ENCODE data around the gene FYB1. TPM values are rescaled to one million over a fixed set of nuclear protein-coding genes. Genes with fewer than 3 reads are reported as not detected.

Gene FYB1
- total and polyA plus RNA-seq, 5 donors = 0.66 to 9.5 (median 6.5) TPM

- no peak for DNase-seq
These were observed 24.8 kb downstream of the FYB1 start for GRCh38 chr5:39194466-39195136.

GRCh38 chr5:39193553-39194465 is 25.6 kb downstream of the FYB1 start:
- Histone ChIP-seq H3K4me1 (ENCODE audit: control insufficient read depth, insufficient read depth, low read length) (no peaks in the 10 kb centered on the region), H3K9me3 (ENCODE audit: control insufficient read depth, low read length) (peaks cover 4% of the 10 kb centered on the region), H3K4me3 (ENCODE audit: low read length) (no peak overlapping the region), H3K27me3 (ENCODE audit: control insufficient read depth, insufficient read depth) (no peaks in the 10 kb centered on the region), H3K27ac (ENCODE audit: low read length) (no peak overlapping the region)
- WGBS = 58% methylated on average over 6 of the region's 6 CpGs
- ATAC-seq (no peak), DNase-seq (no peak)
- intact Hi-C loops (cut with DNase I) = no loop called here

More at GRCh38 chr5:39194466-39195136, 24.8 kb downstream of the FYB1 start:
- Histone ChIP-seq H3K27me3 (ENCODE audit: control insufficient read depth, insufficient read depth) (no peaks in the 10 kb centered on the region), H3K4me3 (ENCODE audit: low read length) (no peak overlapping the region), H3K9me3 (ENCODE audit: control insufficient read depth, low read length) (peaks cover 4% of the 10 kb centered on the region), H3K4me1 (ENCODE audit: control insufficient read depth, insufficient read depth, low read length) (no peaks in the 10 kb centered on the region), H3K27ac (ENCODE audit: low read length) (no peak overlapping the region)
- intact Hi-C loops (cut with DNase I) = no loop called here
- no peak for ATAC-seq
- WGBS = 63% methylated on average over 11 of the region's 11 CpGs

- H3K9me3 ChIP-seq (ENCODE audit: control insufficient read depth, low read length) = peaks cover 4% of the 10 kb centered on the region
- H3K27ac ChIP-seq (ENCODE audit: low read length) = no peak overlapping the region
- intact Hi-C loops (cut with DNase I) = no loop called here
- H3K4me3 ChIP-seq (ENCODE audit: low read length) = no peak overlapping the region
- no peaks in the 10 kb centered on the region for H3K27me3 ChIP-seq (ENCODE audit: control insufficient read depth, insufficient read depth)
- 63% methylated on average over 2 of the region's 2 CpGs for whole genome bisulfite sequencing
- DNase-seq = no peak
- no peak for ATAC-seq
- H3K4me1 ChIP-seq (ENCODE audit: control insufficient read depth, insufficient read depth, low read length) = no peaks in the 10 kb centered on the region
These were observed 26.8 kb downstream of the FYB1 start for GRCh38 chr5:39192450-39193160.

GRCh38 chr5:39191216-39191615 is 28.1 kb downstream of the FYB1 start:
- H3K27me3 ChIP-seq (ENCODE audit: control insufficient read depth, insufficient read depth) = no peaks in the 10 kb centered on the region
- no peak overlapping the region for H3K4me3 ChIP-seq (ENCODE audit: low read length)
- intact Hi-C loops (cut with DNase I) = no loop called here
- DNase-seq (no peak), ATAC-seq (no peak)
- peaks cover 4% of the 10 kb centered on the region for H3K9me3 ChIP-seq (ENCODE audit: control insufficient read depth, low read length)
- H3K4me1 ChIP-seq (ENCODE audit: control insufficient read depth, insufficient read depth, low read length) = no peaks in the 10 kb centered on the region
- H3K27ac ChIP-seq (ENCODE audit: low read length) = no peak overlapping the region
- WGBS = 48% methylated on average over 6 of the region's 6 CpGs

- ATAC-seq (no peak), DNase-seq (no peak)
- Histone ChIP-seq H3K27me3 (ENCODE audit: control insufficient read depth, insufficient read depth) (no peaks in the 10 kb centered on the region), H3K9me3 (ENCODE audit: control insufficient read depth, low read length) (peaks cover 4% of the 10 kb centered on the region), H3K4me3 (ENCODE audit: low read length) (no peak overlapping the region), H3K27ac (ENCODE audit: low read length) (no peak overlapping the region), H3K4me1 (ENCODE audit: control insufficient read depth, insufficient read depth, low read length) (no peaks in the 10 kb centered on the region)
- WGBS = 79% methylated on average over 4 of the region's 4 CpGs
- intact Hi-C loops (cut with DNase I) = no loop called here
These were observed 28.9 kb downstream of the FYB1 start for GRCh38 chr5:39190311-39191102.

GRCh38 chr5:39189292-39189955 is 29.9 kb downstream of the FYB1 start:
- 75% methylated on average over 4 of the region's 4 CpGs for WGBS
- H3K9me3 ChIP-seq (ENCODE audit: control insufficient read depth, low read length) = peaks cover 4% of the 10 kb centered on the region
- no peak overlapping the region for H3K4me3 ChIP-seq (ENCODE audit: low read length)
- H3K4me1 ChIP-seq (ENCODE audit: control insufficient read depth, insufficient read depth, low read length) = no peaks in the 10 kb centered on the region
- H3K27me3 ChIP-seq (ENCODE audit: control insufficient read depth, insufficient read depth) = no peaks in the 10 kb centered on the region
- intact Hi-C loops (cut with DNase I) = no loop called here
- DNase-seq (no peak), ATAC-seq (no peak)
- no peak overlapping the region for H3K27ac ChIP-seq (ENCODE audit: low read length)

DNA sequence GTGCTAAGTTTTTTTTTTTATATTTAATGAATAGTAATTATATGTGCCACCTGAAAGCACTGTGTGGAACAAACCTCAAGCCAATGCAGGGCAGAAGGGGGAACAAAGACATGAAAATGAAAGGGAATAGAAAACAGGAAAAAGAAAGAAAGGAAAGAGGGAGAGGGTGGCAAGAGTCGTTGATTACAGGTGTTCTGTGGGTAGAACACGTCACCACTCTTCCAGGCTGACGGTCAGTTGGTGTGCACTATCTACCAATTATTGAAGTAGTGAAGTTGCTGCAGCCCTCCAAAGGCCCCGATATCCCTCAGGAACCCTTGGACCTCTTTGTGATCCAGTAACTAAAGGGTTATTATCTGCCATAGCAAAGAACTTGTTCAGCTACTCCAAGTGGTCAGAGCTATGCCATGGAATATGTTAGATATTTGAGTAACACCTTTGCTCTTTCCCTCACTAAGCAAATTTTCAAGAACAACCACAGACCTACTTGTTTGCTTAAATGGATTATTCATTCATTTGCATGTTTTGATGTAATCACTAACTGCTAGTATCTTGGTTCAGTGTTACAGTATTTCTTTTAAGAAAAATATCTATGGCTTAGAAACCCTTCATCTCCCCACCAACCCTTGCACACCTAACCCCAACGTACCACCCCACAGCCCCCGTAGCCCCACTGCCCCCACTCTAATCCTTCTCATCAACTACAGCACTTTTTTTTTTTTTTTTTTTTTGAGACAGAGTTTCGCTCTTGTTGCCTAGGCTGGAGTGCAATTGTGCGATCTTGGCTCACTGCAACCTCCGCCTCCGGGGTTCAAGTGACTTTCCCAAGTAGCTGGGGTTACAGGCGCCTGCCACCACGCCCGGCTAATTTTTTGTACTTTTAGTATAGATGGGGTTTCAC is 31.3 kb downstream of the FYB1 start:
- Histone ChIP-seq H3K9me3 (ENCODE audit: control insufficient read depth, low read length) (peaks cover 1% of the 10 kb centered on the region), H3K27me3 (ENCODE audit: control insufficient read depth, insufficient read depth) (no peaks in the 10 kb centered on the region), H3K4me1 (ENCODE audit: control insufficient read depth, insufficient read depth, low read length) (no peaks in the 10 kb centered on the region), H3K27ac (ENCODE audit: low read length) (no peak overlapping the region), H3K4me3 (ENCODE audit: low read length) (no peak overlapping the region)
- intact Hi-C loops (cut with DNase I) = no loop called here
- DNase-seq = no peak
- no peak for ATAC-seq
- 80% methylated on average over 13 of the region's 13 CpGs for WGBS

GRCh38 chr5:39186722-39187539 is 32.4 kb downstream of the FYB1 start:
- intact Hi-C loops (cut with DNase I) = no loop called here
- no peak overlapping the region for H3K4me3 ChIP-seq (ENCODE audit: low read length)
- no peaks in the 10 kb centered on the region for H3K27me3 ChIP-seq (ENCODE audit: control insufficient read depth, insufficient read depth)
- DNase-seq (no peak), ATAC-seq (no peak)
- WGBS = 67% methylated on average over 7 of the region's 7 CpGs
- H3K9me3 ChIP-seq (ENCODE audit: control insufficient read depth, low read length) = peaks cover 1% of the 10 kb centered on the region
- H3K27ac ChIP-seq (ENCODE audit: low read length) = no peak overlapping the region
- H3K4me1 ChIP-seq (ENCODE audit: control insufficient read depth, insufficient read depth, low read length) = no peaks in the 10 kb centered on the region

DNA sequence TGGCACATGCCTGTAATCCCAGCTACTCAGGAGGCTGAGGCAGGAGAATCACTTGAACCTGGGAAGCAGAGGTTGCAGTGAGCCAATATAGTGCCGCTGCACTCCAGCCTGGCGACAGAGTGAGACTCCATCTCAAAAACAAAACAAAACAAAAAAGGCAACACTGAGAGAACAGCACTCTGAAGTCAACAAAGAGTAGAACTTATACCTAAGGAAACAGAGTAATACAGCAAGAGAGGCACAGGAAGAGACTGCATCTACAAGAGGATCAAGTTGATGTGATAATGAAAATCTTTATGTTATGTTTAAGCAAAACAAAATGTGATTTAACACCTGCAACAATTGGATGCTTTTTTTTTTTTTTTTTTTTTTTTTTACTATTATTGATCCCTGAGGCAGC is 33.1 kb downstream of the FYB1 start:
- intact Hi-C loops (cut with DNase I) = no loop called here
- no peaks in the 10 kb centered on the region for H3K4me1 ChIP-seq (ENCODE audit: control insufficient read depth, insufficient read depth, low read length)
- ATAC-seq (no peak), DNase-seq (no peak)
- 90% methylated on average over 2 of the region's 2 CpGs for WGBS
- no peak overlapping the region for H3K4me3 ChIP-seq (ENCODE audit: low read length)
- peaks cover 1% of the 10 kb centered on the region for H3K9me3 ChIP-seq (ENCODE audit: control insufficient read depth, low read length)
- no peak overlapping the region for H3K27ac ChIP-seq (ENCODE audit: low read length)
- H3K27me3 ChIP-seq (ENCODE audit: control insufficient read depth, insufficient read depth) = no peaks in the 10 kb centered on the region
